ENCODE data around the gene FUCA1.
A peak's percentile ranks its signal among the peaks of the same experiment; 100 is the strongest.

GRCh38 chr1:23916209-23917131, 48.4 kb upstream of the FUCA1 start:
- TF ChIP-seq CTCF (IDR thresholded peaks at IDR 0.05) (peak in 5 of 7 experiments; percentile 32 to 74 (median 59)), POLR2A (IDR thresholded peaks at IDR 0.05) (no peak)
